ENCODE measurements around the gene ARL2. TPM values are rescaled to one million over a fixed set of nuclear protein-coding genes. Genes with fewer than 3 reads are reported as not detected.
A peak's percentile ranks its signal among the peaks of the same experiment; 100 is the strongest.

The ARL2 gene
- total and polyA plus RNA-seq, 11 donors: 90.3 to 241 (median 117) TPM

- TF ChIP-seq CTCF (IDR thresholded peaks at IDR 0.05) (no peak), POLR2A (IDR thresholded peaks at IDR 0.05) (no peak)
- WGBS, 4 donors: 86 to 87% (median 86%) methylated on average over 22 to 23 of the region's 23 CpGs
- Histone ChIP-seq H3K27me3 (no peaks in the 10 kb centered on the region), H3K4me3 (no peak overlapping the region), H3K27ac (peak overlapping the region in 2 of 12 donors; percentile 19 to 58), H3K36me3 (peaks cover 0 to 18% (median 11%) of the 10 kb centered on the region in 9 donors), H3K4me1 (peaks cover 0 to 57% (median 22%) of the 10 kb centered on the region in 12 donors), H3K9me3 (no peaks in the 10 kb centered on the region)
- ATAC-seq (peak in 2 of 4 donors; percentile 9 to 25), DNase-seq (peak in 4 of 5 donors; percentile 48 to 67 (median 51))
- intact Hi-C loops (cut with DNase I): loop anchor here in 5 of 10 donors (5.0 kb wide), 2 partner anchors 38 to 53 kb away; partner anchors contain the start of genes CDCA5 (in 4 of the 5), ZFPL1 (in 4 of the 5) and VPS51 (in 1 of the 5)
Measured at GRCh38 chr11:65043881-65044501, 30.0 kb downstream of the ARL2 start.

GRCh38 chr11:65045061-65045460 lies 31.1 kb downstream of the ARL2 start:
- WGBS, 4 donors: 88 to 100% (median 94%) methylated on average over 1 to 5 of the region's 5 CpGs
- DNase-seq: no peak
- Histone ChIP-seq H3K27ac (no peak overlapping the region), H3K9me3 (no peaks in the 10 kb centered on the region), H3K27me3 (no peaks in the 10 kb centered on the region), H3K4me3 (no peak overlapping the region), H3K36me3 (peaks cover 0 to 13% (median 7%) of the 10 kb centered on the region in 9 donors), H3K4me1 (peaks cover 0 to 56% (median 22%) of the 10 kb centered on the region in 12 donors)
- intact Hi-C loops (cut with DNase I): no loop called here
- no peak for ATAC-seq
- TF ChIP-seq POLR2A (IDR thresholded peaks at IDR 0.05): no peak
- no peak for TF ChIP-seq CTCF (IDR thresholded peaks at IDR 0.05)

- DNase-seq (no peak), ATAC-seq (no peak)
- WGBS, 4 donors: 89 to 94% (median 91%) methylated on average over 6 to 7 of the region's 7 CpGs
- no peak overlapping the region for H3K27ac ChIP-seq
- TF ChIP-seq CTCF (IDR thresholded peaks at IDR 0.05): no peak
- TF ChIP-seq POLR2A (IDR thresholded peaks at IDR 0.05): no peak
- H3K9me3 ChIP-seq: no peaks in the 10 kb centered on the region
- peaks cover 0 to 50% (median 17%) of the 10 kb centered on the region in 12 donors for H3K4me1 ChIP-seq
- no peaks in the 10 kb centered on the region for H3K27me3 ChIP-seq
- H3K4me3 ChIP-seq: no peak overlapping the region
- intact Hi-C loops (cut with DNase I): no loop called here
- peaks cover 0 to 13% (median 7%) of the 10 kb centered on the region in 9 donors for H3K36me3 ChIP-seq
Measured at GRCh38 chr11:65045728-65046127, 31.8 kb downstream of the ARL2 start.

GRCh38 chr11:65047581-65048422 lies 33.8 kb downstream of the ARL2 start:
- H3K9me3 ChIP-seq: no peaks in the 10 kb centered on the region
- H3K27me3 ChIP-seq: no peaks in the 10 kb centered on the region
- peaks cover 0 to 13% (median 7%) of the 10 kb centered on the region in 9 donors for H3K36me3 ChIP-seq
- DNase-seq (peak in 4 of 5 donors; percentile 27 to 77 (median 46)), ATAC-seq (peak in 3 of 4 donors; percentile 38 to 64 (median 44))
- H3K4me3 ChIP-seq: peak overlapping the region; percentile 25 to 81 (median 54)
- TF ChIP-seq CTCF (IDR thresholded peaks at IDR 0.05) (no peak), POLR2A (IDR thresholded peaks at IDR 0.05) (no peak)
- WGBS, 4 donors: 14 to 33% (median 15%) methylated on average over 35 to 56 of the region's 56 CpGs
- peak overlapping the region in 7 of 12 donors; percentile 0 to 58 (median 43) for H3K27ac ChIP-seq
- H3K4me1 ChIP-seq: peaks cover 0 to 38% (median 10%) of the 10 kb centered on the region in 12 donors
- intact Hi-C loops (cut with DNase I): no loop called here
